GM19239 (cell line): ENCODE data around the gene DMD.

Experiments used
- DNase-seq: peaks from one replicate; pipeline ENCODE4 v3.0.0; 2011; ENCODE audit warnings: low spot score; ENCODE audit not compliant: insufficient read length
- FAIRE-seq: peaks from 2 replicates; lab custom pipeline; 2011; peaks lifted over from hg19 to GRCh38; lab: Jason Lieb, UNC

DMD gene

DNA sequence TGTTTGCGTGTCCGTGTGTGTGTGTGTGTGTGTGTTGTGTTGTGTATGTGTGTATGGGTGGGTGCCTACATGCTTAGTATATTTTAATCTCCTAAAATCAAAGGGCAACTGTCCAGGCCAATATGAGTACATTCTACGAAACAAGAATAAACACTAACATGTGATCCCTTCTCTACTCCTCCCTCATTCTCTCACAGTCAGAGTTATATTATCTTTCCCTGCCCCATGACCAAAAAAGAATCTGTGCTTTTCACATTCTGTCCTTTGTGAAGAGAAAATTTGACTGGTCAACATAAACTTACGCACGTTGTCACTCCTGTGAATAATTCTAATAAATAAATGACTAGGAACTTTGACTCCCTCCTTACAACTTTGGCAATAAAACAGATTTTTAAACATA is 532.9 kb downstream of the DMD start:
- FAIRE-seq (no peak), DNase-seq (no peak)

DNA sequence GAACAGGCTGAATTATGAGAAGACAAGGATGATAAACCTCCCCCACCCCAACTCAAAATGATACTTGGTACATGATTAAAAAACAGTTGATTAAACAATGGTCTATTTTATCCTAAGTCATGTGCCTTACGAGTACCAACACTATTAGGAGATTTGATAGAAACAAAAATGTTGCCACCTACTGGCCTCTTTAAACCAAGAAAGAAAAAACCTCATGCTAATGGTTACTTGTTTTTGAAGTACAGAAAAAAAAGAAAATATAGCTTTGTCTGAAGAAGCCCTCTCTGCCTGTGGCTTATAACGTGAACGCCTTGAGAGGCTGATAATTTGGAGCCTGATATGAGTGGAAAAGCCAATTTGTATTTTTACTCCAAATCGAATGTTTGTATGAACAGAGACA is 538.2 kb downstream of the DMD start:
- DNase-seq (no peak), FAIRE-seq (no peak)

DNA sequence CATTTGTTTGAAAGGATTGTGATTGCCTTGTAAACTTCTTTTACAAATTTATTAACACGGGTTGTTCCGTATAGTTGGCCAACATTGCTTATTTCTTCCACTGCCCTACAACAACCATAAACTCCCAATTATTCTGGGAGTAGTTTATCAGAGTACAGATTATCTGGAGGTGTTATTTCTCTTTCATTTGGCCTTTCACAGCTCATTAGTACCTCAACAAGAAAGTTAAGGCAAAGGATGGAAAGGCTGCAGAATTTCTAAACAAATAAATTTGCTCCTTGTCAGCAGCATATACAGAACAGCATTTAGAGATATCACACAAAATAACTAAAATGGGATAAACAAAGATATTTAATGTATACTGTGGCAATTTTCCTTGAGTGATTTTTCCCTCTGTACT is 548.8 kb downstream of the DMD start:
- DNase-seq (no peak), FAIRE-seq (no peak)

DNA sequence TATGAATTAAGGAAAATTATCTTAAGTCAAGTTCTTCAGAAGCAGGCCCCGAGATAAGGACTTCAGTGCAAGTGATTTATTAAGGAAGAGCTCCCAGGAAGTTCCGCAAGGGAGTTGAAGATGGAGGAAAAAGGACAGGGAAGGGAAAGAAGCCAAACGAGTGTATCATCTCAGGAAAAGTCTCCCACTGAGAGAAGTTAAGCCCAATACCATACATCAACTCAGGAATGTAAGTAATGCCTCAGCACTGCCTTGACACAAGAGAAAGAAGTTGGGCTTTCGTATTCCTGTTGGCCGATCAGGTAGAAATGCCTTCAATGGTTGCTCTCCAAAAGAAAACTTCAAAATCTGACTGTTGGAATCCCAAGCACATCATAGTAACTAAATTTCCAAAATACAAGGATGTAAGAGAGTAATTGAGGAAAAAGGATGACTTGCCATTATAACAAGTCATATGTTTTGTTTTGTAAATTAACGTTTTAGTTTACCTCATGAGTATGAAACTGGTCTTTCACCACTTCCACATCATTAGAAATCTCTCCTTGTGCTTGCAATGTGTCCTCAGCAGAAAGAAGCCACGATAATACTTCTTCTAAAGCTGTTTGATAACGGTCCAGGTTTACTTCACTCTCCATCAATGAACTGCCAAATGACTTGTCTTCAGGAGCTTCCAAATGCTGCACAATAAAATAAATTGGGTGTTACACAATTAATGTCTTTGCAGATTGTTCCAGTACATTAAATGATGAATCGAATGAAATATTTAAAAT is 566.7 kb downstream of the DMD start:
- no peak for FAIRE-seq
- no peak for DNase-seq

DNA sequence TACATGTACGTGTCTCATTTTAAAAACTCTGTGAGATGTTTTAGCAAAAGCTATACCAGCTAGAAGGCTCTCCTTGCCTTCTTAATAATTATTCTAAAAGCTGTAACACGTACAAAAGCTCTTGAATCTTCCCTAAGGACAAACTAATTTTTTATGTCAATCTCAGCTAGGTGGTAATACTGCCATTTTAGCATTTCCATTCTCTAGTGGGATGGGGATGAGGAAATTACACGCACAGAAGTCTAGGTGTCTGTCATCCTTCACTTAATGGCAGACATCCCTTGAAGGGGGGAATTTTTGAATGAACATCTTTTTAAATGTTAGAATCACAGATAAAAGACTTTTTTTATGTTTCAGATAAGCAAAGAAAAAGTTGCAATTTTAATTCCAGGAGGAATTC is 569.1 kb downstream of the DMD start:
- DNase-seq = no peak
- no peak for FAIRE-seq

DNA sequence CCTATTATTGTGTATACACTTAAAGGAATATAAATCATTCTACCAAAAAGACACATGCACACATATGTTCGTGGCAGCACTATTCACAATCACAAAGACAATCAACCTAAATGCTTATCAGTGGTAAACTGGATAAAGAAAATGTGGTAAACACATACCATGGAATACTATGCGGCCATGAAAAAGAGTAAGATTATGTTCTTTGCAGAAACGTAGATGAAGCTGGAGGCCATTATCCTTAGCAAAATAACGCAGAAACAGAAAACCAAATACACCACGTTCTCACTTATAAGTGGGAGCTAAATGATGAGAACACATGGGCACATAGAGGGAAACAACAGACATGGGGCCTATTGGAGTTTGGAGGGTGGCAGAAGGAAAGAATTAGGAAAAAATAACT is 593.2 kb downstream of the DMD start:
- no peak for DNase-seq
- no peak for FAIRE-seq

DNA sequence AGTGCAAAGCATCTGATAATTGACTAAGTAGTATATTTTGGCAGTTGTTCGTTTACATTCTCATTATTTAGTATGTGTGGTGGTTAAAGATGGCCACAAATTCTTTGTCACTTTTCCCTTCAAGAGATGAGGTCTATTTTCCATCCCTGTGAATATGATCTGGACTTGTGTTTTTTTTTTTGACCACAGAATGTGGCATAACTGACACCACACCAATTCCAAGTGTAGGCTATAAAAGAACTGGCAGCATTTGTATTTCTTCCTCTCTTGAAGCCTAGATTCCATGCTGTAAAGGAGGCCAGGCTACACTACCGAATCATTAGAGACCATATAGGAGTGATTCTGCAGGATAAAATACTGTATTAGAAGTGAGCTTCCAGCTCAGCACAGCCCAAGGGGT is 596.6 kb downstream of the DMD start:
- no peak for FAIRE-seq

DNA sequence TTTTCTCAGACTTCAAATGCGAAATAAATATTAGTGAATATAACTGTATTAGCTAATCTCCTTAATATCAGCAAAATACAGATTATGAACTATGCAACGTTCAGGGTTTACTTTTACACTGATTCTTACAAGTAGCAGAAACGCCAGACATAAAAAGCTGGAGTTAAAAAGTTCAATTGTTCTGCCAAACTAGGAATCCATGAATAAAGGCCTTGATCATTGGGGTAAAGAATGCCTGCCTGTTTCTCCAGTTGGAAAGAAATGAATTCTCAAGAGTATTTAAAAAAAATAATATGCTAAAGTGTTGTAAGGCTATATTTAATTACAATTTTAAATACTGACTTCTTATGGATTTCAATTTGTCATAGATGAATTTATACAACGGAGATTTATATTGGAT is 612.2 kb downstream of the DMD start:
- no peak for FAIRE-seq
- DNase-seq = no peak

More for the DNA sequence above, 596.6 kb downstream of the DMD start:
- DNase-seq = no peak

DNA sequence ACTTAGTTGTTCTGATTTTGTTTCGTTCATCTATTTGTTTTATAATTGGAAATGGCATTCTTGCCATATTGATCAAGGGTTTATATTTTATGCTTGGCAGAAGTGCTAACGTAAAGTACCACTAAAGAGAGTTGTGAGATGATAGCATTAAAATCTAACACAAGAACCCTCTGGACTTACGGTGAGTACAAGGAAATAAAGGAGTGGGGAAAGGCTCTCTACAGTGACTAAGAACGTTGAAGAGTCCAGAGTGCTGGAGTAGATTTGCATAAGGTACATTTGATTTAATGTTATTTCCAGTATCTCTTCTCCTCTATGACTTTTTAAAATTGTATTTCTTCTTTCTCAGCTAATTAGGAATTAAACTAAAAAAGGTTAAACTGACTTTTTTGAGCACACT is 612.6 kb downstream of the DMD start:
- DNase-seq (no peak), FAIRE-seq (no peak)

DNA sequence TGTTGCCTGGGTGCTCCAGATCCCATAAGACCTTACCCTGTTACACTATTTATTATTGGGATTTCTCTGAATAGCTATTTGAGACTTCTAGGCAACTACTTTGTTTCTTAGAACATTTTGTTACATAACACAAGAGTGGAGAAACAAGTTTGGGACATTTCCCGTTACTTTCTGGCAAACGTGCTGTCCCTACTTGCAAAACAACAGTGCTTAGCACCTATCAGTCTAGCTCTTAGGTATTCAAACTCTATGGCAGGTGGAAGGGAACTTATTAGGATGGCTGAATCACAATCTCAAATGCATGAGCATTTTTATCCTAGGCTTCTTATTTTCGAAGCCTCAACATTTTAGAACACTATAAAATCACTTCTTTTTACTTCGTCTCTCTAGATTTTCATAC is 613.6 kb downstream of the DMD start:
- DNase-seq (no peak), FAIRE-seq (peak; percentile 51)

DNA sequence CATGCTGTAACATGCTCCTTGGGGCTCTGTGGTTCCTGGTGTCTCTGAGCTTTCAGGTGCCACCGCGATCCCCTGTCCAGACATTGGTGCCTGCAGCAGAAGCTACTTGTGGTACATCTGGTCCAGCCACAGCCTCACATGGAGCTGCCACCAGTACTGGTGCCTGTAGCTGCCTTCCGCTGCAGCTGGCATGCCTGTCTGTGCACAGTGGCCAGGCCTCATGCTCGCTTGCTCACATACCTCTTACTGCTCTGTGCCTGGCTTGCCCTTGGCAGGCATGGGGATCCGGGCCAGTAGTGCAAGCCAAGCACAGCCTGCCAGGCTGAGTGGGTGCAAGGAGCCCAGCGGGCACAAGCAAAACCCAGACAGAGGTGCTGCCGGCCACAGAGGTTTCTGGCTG is 618.6 kb downstream of the DMD start:
- DNase-seq (no peak), FAIRE-seq (no peak)

DNA sequence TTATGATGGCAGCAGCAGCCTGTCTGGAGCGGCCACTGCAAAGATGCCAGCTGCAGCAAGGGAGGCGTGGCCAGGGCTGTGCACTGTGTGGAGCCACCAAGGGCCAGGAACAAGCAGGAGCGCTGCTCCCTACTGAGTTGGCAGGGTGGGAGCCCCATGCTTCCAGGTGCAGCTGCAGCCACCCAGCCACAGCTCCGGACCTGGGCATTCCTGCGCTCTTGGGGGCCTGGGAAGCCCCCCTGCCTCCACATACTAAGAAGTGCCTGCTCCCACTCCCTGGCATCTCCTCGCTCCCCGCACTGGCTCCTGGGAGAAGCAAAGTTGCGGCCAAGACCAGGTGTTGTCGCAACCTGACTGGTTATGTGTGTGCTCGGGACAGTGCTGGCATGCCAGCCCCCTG is 619.8 kb downstream of the DMD start:
- no peak for DNase-seq
- no peak for FAIRE-seq

DNA sequence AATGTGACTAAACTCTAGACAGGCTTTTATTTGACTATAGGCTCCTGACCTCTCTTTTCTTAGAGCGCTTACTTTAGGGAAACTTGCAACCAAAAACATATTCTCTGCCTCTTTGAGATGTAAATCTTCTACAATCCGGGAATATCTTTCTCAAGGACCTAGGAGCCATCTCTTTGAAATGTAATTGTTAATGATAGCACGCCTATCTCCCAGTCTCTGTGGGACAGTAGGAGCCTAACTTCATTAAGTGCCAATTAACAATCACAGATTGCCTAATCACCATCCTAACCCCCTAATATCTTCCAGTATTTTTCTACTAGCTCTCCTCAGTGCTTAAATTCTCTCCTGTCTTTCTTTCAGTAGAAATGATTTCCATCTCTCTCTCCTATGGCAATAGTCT is 628.6 kb downstream of the DMD start:
- DNase-seq = no peak
- no peak for FAIRE-seq

DNA sequence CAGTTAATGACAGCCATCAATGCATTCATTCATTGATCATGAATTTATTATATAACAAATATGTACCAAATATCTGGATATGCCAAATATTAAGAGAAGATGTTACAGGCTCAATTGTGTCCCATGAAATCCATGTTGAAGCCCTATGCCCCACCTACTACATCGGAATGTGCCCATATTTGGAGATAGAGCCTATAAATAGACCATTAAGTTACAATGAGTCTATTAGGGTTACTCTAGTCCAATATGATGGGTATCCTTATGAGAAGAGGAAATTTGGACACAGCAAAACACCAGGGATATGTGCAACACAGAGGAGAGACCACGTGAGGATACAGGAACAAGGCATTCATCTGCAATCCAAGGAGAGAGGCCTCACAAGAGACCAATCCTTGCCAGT is 634.5 kb downstream of the DMD start:
- DNase-seq = no peak
- FAIRE-seq = no peak

DNA sequence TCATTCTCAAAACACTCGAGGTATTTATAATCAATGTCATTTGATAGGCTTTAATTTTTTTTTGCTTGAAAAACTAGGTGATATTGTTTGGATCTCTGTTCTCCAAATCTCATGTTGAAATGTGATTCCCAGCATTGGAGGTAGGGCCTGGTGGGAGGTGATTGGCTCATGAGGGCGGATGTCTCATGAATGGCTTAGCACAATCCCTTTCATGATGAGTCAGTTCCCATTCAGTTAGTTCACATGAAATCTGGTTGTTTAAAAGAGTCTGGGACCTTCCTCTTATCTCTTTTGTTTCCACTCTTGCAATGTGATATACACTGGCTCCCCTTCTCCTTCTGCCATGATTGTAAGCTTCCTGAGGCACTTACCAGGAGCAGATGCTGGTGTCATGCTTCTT is 638.7 kb downstream of the DMD start:
- DNase-seq (no peak), FAIRE-seq (no peak)

DNA sequence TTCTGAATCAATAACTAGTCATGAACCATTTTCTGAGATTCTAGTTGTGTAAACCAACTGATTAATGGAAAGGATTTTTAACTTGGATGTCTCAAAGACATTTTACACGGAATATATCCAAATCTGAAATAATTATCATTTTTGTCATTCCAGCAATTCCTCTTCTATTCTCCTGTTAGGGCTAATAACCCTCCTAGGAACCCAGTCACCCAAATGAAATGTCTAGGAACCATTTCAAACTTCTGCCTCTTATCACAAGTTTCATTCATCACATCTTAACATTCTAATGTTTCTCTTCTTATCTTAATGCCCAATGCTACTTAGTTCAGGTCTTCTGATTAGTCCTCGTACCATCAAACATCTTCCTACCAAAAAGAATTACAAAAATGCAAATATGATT is 639.8 kb downstream of the DMD start:
- FAIRE-seq (no peak), DNase-seq (no peak)

DNA sequence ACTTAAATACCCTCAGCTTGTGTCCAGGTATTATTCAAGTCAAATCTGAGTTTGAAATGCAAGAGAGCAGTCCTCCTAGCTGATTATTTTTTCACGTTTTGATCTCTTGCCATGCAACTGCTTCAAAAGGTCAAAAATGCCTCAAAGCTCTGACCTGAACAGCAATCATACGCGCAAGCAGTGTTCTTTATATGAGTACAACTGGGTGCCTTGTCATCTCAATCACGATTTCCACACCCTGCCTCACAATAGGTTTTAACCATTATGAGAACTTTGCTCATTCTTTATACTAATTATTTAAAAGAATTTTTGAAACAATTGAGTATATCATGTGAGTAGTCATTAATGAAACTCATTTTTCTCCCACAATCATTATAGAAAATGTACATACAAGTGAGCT is 649.1 kb downstream of the DMD start:
- FAIRE-seq (no peak), DNase-seq (no peak)

DNA sequence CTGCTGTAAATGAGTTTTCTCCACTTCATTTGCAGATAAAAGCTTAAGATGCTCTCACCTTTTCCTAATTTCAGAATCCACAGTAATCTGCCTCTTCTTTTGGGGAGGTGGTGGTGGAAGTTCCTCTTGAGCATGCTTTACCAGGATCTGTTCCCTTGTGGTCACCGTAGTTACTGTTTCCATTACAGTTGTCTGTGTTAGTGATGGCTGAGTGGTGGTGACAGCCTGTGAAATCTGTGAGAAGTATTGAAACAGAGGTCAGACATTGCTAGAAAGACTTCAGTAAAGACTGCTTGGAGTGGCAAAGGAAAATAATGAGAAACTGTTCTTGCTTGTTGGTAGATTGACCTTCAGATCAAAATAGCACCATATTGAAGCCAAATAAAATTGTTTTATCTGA is 666.2 kb downstream of the DMD start:
- FAIRE-seq = no peak

DNA sequence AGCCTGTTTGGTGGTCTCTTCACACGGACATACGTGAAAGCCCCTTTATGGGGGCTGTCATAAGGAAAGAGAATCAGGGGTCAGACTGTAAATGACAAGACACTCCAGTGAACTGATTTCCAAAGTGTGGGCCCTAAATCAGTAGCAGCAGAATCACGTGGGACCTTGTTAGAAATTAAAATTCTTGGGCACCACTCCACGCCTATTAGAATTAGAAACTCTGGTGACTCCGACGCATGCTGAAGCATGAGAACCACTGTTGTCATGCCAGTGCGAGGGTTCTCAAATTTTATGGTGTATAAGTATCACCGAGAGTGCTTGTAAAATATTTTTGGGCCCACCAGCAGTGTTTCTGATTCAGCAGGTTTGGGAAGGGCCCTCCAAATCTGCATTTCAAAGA is 672.8 kb downstream of the DMD start:
- no peak for FAIRE-seq

More for the DNA sequence above, 666.2 kb downstream of the DMD start:
- no peak for DNase-seq

DNA sequence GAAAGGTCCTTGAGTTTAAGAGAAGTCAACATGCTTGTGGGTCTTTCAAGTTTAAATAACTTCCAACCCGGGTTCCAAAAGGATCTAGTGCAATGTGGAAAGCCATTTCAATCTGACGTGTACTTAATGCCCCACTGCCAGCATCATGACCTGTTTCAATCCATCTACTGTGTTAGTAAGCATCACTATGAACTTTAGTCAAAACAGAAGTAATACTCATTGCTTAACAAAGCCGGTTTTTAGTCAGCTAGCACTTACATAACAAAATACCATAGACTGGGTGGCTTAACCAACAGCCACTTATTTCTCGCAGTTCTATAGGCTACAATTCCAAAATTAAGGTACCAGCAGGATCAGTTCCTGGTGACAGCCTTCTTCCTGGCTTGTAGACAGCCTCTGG is 677.5 kb downstream of the DMD start:
- FAIRE-seq (no peak), DNase-seq (no peak)

More for the DNA sequence above, 672.8 kb downstream of the DMD start:
- DNase-seq = no peak

DNA sequence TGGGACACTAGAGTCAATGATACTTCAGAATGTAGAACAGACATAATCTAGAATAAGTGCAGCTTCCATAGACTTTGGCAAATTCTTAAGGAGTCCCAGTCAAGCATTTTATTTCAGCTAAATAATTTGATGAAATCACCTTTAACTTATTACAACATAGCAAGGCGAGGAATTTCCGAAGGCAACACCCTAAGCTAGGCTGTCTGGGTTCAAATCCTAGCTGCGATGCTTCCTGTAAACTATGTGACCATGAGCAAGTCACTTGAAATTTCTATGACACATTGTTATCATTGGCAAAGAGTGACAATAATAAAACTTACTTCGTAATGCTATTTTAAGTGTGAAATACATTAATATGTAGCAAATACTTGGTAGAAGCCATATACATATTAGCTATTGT is 679.1 kb downstream of the DMD start:
- FAIRE-seq (no peak), DNase-seq (no peak)

DNA sequence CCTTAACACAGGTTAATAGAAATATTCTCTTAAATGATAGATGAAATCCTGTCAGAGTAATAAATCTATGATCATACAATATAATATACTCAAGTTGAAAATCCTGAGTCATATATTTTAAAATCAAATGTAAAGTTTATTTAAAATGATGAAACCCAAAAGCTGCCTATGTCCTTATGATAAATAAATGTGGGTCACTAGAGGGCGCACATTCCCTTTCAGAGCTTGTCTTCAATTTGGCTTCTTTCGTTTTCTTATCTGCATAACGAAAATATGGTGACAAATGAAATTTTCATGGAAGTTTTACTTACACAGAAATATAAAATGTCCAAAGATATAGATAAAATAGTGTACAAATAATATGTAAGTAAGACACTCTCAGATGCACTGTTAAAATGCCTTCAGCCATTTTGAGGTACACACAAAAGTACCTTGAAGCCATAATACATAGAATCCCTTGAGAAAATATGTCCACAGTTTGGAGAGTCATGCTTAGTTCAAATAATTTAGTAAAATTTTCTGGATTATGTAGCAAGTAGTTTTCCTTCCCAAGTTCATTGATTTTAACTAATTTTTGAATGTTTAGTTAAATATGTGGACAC is 680.4 kb downstream of the DMD start:
- DNase-seq = no peak
- peak; percentile 83 for FAIRE-seq
